Type B pancreatic cell (in vitro differentiated cells): ENCODE results near the gene RIT2. TPM values are rescaled to one million over a fixed set of nuclear protein-coding genes. Genes with fewer than 3 reads are reported as not detected.

Experiments
- DNase-seq: peaks from one replicate; pipeline ENCODE4 v3.0.0; 2021; ENCODE audit warnings: mixed read lengths; ENCODE audit not compliant: unreplicated experiment; ENCODE audit errors: extremely low spot score
- H3K27ac Mint-ChIP-seq: 2 replicates; pipeline ENCODE4 v1.8.0; 2021; ENCODE audit warnings: mild to moderate bottlenecking, mixed read lengths
- H3K27me3 Mint-ChIP-seq: 2 replicates; pipeline ENCODE4 v1.8.0; 2021; ENCODE audit warnings: mixed read lengths
- H3K36me3 Mint-ChIP-seq: 2 replicates; pipeline ENCODE4 v1.8.0; 2021; ENCODE audit warnings: mixed read lengths
- H3K4me1 Mint-ChIP-seq: one replicate; pipeline ENCODE4 v1.8.0; 2021; ENCODE audit warnings: mixed read lengths; ENCODE audit not compliant: unreplicated experiment
- H3K4me3 Mint-ChIP-seq: 2 replicates; pipeline ENCODE4 v1.8.0; 2021; ENCODE audit warnings: mild to moderate bottlenecking, mixed read lengths
- H3K9me3 Mint-ChIP-seq: 2 replicates; pipeline ENCODE4 v1.8.0; 2021; ENCODE audit warnings: mixed read lengths
- CTCF ChIP-seq: fragments of 200-600 bp; sonication (generic); conservative IDR thresholded peaks from 2 replicates; pipeline ENCODE4 v1.5.0; 2021; ENCODE audit warnings: antibody characterized with exemption, mild to moderate bottlenecking
- total RNA-seq: library from RNA; stranded (reverse); gene quantifications from 2 replicates; pipeline ENCODE4 v1.2.1, GENCODE V29; 2021; ENCODE audit warnings: low replicate concordance

The RIT2 gene
- total RNA-seq, 1 donor from 2014 or later, result not detected

GRCh38 chr18:43134876-43135275 lies 19.4 kb upstream of the RIT2 start:
- Mint-ChIP-seq H3K36me3 (no peaks in the 10 kb centered on the region), H3K9me3 (peaks cover 8% of the 10 kb centered on the region)

GRCh38 chr18:43130716-43131260 lies 15.3 kb upstream of the RIT2 start:
- no peak for DNase-seq
- Mint-ChIP-seq H3K27me3 (no peaks in the 10 kb centered on the region), H3K4me3 (no peak overlapping the region), H3K36me3 (no peaks in the 10 kb centered on the region), H3K27ac (no peak overlapping the region), H3K9me3 (no peaks in the 10 kb centered on the region), H3K4me1 (peaks cover 16% of the 10 kb centered on the region)
- no peak for TF ChIP-seq CTCF

More at GRCh38 chr18:43134876-43135275, 19.4 kb upstream of the RIT2 start:
- no peak for DNase-seq
- Mint-ChIP-seq H3K27me3 (no peaks in the 10 kb centered on the region), H3K4me3 (no peak overlapping the region), H3K27ac (no peak overlapping the region), H3K4me1 (peaks cover 6% of the 10 kb centered on the region)
- no peak for TF ChIP-seq CTCF

- Mint-ChIP-seq H3K27me3 (no peaks in the 10 kb centered on the region), H3K9me3 (no peaks in the 10 kb centered on the region), H3K4me1 (peaks cover 20% of the 10 kb centered on the region), H3K27ac (no peak overlapping the region), H3K36me3 (no peaks in the 10 kb centered on the region), H3K4me3 (peak overlapping the region; percentile 35)
- TF ChIP-seq CTCF, result no peak
- DNase-seq, result no peak
These were observed 14.6 kb upstream of the RIT2 start for GRCh38 chr18:43129946-43130524.

DNA sequence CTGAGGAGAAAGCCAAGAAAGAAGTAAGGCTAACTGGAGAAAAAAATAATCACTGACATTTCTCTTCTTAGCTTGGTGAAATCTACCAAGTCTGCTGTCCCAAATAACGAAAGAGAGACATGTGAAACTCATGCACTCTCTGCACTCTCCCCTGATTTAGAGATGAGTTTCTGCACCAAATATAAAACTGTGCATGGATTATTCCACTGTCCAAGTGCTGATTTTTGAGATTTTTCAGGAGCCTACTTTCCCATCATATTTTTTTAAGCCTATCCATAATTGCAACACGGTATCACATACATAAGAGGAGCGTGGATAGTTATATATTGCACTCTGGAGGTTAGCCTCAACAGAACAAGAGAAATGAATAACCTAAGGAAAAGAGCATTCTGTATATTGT lies 10.0 kb upstream of the RIT2 start:
- Mint-ChIP-seq H3K4me3 (no peak overlapping the region), H3K27me3 (peaks cover 5% of the 10 kb centered on the region), H3K36me3 (no peaks in the 10 kb centered on the region), H3K4me1 (peaks cover 16% of the 10 kb centered on the region), H3K9me3 (no peaks in the 10 kb centered on the region), H3K27ac (no peak overlapping the region)
- no peak for TF ChIP-seq CTCF
- DNase-seq, result no peak

DNA sequence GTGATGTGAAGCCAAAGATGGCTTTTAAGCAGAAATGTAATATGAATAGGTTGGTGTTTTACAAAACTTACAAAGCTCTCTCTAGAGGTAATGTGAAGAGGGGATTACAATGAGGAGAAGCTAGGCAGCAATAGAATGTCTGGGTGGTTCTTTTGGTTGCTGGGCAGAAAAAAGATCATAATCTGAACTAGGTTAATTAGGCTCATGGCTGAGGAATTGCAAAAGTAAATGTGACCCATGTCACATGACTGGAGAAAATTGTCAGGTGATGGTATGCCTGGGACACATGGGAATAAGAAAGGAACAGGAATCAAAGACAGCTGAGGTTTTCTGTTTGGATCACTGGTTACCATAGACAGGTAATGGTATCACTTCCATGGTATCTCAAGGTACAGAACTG lies 7.5 kb upstream of the RIT2 start:
- Mint-ChIP-seq H3K4me1 (peaks cover 5% of the 10 kb centered on the region), H3K27me3 (peaks cover 5% of the 10 kb centered on the region), H3K9me3 (no peaks in the 10 kb centered on the region), H3K36me3 (no peaks in the 10 kb centered on the region), H3K27ac (no peak overlapping the region), H3K4me3 (no peak overlapping the region)
- no peak for TF ChIP-seq CTCF
- no peak for DNase-seq
